PC-9 (cell line): ENCODE data around the gene UTF1.

Source experiments
- CTCF ChIP-seq: fragments of 200-600 bp; sonication (generic); conservative IDR thresholded peaks from 2 replicates; pipeline ENCODE4 v1.6.1; 2017; ENCODE audit warnings: mixed run types, antibody characterized with exemption, mild to moderate bottlenecking, moderate library complexity
- EZH2 ChIP-seq: fragments of 200-600 bp; sonication (generic); IDR thresholded peaks from 2 replicates; pipeline ENCODE4 v1.8.0; 2017; ENCODE audit warnings: antibody characterized with exemption, low read depth

- TF ChIP-seq CTCF (no peak), EZH2 (no peak)
Observed at GRCh38 chr10:133182190-133182589, 47.8 kb upstream of the UTF1 start.
